ENCODE data around the gene LMX1B.

Gene LMX1B

DNA sequence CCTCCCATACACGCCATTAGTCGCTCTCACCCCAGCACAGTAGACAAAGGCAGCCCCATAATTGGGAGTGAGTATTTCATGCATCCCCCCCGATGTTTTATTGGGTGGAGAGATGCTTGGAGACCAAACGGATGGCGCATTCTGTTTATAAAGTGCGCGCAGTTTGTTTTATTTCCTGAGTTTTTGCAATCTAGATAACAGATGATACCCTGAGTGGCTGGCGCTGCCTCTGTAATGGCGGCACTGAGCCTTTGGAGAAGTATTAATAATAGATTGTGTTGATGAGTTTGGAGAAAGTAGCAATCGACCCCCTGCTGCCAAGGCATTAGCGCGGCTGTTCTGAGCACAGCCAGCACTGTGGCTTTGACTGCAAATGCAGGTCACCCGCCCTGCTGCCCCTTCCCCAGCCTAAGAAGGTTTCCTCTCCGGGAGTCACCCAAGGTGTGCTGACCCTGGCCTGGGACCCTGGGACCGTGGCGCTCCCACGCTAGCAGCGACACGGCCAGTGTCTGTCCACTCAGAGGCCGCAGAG lies 74.3 kb downstream of the LMX1B start:
- H3K27me3 ChIP-seq (ENCODE audit: insufficient read depth, low read depth): peaks cover 63% of the 10 kb centered on the region
- H2AFZ ChIP-seq (ENCODE audit: low read depth): no peak overlapping the region
- TF ChIP-seq, protein P1, sequence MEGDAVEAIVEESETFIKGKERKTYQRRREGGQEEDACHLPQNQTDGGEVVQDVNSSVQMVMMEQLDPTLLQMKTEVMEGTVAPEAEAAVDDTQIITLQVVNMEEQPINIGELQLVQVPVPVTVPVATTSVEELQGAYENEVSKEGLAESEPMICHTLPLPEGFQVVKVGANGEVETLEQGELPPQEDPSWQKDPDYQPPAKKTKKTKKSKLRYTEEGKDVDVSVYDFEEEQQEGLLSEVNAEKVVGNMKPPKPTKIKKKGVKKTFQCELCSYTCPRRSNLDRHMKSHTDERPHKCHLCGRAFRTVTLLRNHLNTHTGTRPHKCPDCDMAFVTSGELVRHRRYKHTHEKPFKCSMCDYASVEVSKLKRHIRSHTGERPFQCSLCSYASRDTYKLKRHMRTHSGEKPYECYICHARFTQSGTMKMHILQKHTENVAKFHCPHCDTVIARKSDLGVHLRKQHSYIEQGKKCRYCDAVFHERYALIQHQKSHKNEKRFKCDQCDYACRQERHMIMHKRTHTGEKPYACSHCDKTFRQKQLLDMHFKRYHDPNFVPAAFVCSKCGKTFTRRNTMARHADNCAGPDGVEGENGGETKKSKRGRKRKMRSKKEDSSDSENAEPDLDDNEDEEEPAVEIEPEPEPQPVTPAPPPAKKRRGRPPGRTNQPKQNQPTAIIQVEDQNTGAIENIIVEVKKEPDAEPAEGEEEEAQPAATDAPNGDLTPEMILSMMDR (conservative IDR thresholded peaks at IDR 0.05; ENCODE audit: low read depth, low read length): no peak
- no peak overlapping the region for H3K27ac ChIP-seq
- no peak overlapping the region for H3K9ac ChIP-seq
- H3K79me2 ChIP-seq (ENCODE audit: insufficient read depth, low read depth): no peaks in the 10 kb centered on the region
- H3K4me2 ChIP-seq: no peak overlapping the region
- H3K4me3 ChIP-seq (IDR thresholded peaks at IDR 0.05; ENCODE audit: insufficient read depth, low read depth, low read length): no peak overlapping the region
- no peaks in the 10 kb centered on the region for H3K36me3 ChIP-seq (ENCODE audit: insufficient read depth)
- H3K4me1 ChIP-seq (ENCODE audit: low read depth, poor library complexity, severe bottlenecking): no peaks in the 10 kb centered on the region
- no peaks in the 10 kb centered on the region for H4K20me1 ChIP-seq (ENCODE audit: insufficient read depth)

DNA sequence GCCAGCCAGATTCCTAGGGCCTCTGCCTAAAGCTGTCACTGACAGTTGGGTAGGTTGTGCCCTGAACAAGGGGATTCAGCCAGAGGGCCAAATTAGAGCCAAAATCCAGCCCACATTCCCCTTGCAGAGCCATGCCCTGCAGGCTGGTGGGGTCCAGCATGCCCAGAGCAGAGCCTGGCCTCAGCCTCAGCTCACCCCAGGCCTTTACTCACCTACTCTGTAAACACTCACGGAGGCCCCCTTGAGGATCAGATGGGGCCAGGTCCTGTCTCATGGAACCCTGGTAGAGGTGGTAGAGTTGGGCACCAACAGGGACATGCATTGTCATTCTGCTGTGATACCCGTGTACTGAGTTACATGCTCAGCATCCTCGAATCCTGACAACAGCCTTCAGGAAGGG lies 74.9 kb downstream of the LMX1B start:
- Histone ChIP-seq H3K4me2 (no peak overlapping the region), H3K4me1 (ENCODE audit: low read depth, poor library complexity, severe bottlenecking) (no peaks in the 10 kb centered on the region), H3K9ac (no peak overlapping the region), H3K79me2 (ENCODE audit: insufficient read depth, low read depth) (no peaks in the 10 kb centered on the region), H3K27me3 (ENCODE audit: insufficient read depth, low read depth) (peaks cover 60% of the 10 kb centered on the region), H3K36me3 (ENCODE audit: insufficient read depth) (no peaks in the 10 kb centered on the region), H4K20me1 (ENCODE audit: insufficient read depth) (no peaks in the 10 kb centered on the region), H3K4me3 (IDR thresholded peaks at IDR 0.05; ENCODE audit: insufficient read depth, low read depth, low read length) (no peak overlapping the region), H2AFZ (ENCODE audit: low read depth) (no peak overlapping the region), H3K27ac (no peak overlapping the region)
- TF ChIP-seq, protein P1 (conservative IDR thresholded peaks at IDR 0.05; ENCODE audit: low read depth, low read length): no peak

GRCh38 chr9:126689027-126689825 lies 75.5 kb downstream of the LMX1B start:
- Histone ChIP-seq H3K4me2 (no peak overlapping the region), H3K36me3 (ENCODE audit: insufficient read depth) (no peaks in the 10 kb centered on the region), H3K79me2 (ENCODE audit: insufficient read depth, low read depth) (no peaks in the 10 kb centered on the region), H3K9ac (no peak overlapping the region), H3K4me1 (ENCODE audit: low read depth, poor library complexity, severe bottlenecking) (no peaks in the 10 kb centered on the region), H3K4me3 (IDR thresholded peaks at IDR 0.05; ENCODE audit: insufficient read depth, low read depth, low read length) (no peak overlapping the region), H2AFZ (ENCODE audit: low read depth) (no peak overlapping the region), H4K20me1 (ENCODE audit: insufficient read depth) (no peaks in the 10 kb centered on the region), H3K27me3 (ENCODE audit: insufficient read depth, low read depth) (peaks cover 58% of the 10 kb centered on the region), H3K27ac (no peak overlapping the region)
- TF ChIP-seq, protein P1 (conservative IDR thresholded peaks at IDR 0.05; ENCODE audit: low read depth, low read length): no peak

DNA sequence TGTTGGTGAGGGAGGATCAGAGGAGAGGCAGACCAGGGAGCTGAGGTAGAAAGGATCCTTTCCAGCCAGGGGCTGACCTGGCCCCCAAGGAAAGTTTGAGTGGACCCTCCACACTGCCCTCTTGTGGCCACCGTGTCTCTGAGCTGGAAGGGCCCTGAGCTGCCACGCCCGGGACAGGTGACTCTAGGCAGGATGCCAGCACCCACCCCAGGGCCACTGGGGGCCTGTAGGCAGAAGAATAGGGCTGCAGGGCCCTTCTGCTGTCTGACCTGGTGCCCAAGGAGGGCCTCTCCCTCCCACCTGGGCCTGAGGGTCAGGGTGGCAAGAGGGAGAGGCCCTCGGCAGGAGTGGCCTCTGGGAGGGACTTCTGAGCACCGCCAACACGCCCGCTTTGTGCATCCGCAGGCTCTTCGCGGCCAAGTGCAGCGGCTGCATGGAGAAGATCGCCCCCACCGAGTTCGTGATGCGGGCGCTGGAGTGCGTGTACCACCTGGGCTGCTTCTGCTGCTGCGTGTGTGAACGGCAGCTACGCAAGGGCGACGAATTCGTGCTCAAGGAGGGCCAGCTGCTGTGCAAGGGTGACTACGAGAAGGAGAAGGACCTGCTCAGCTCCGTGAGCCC lies 76.8 kb downstream of the LMX1B start:
- Histone ChIP-seq H3K9ac (no peak overlapping the region), H2AFZ (ENCODE audit: low read depth) (no peak overlapping the region), H3K27me3 (ENCODE audit: insufficient read depth, low read depth) (peaks cover 57% of the 10 kb centered on the region), H3K79me2 (ENCODE audit: insufficient read depth, low read depth) (no peaks in the 10 kb centered on the region), H3K4me3 (IDR thresholded peaks at IDR 0.05; ENCODE audit: insufficient read depth, low read depth, low read length) (no peak overlapping the region), H3K4me2 (no peak overlapping the region), H4K20me1 (ENCODE audit: insufficient read depth) (no peaks in the 10 kb centered on the region), H3K36me3 (ENCODE audit: insufficient read depth) (no peaks in the 10 kb centered on the region), H3K27ac (no peak overlapping the region), H3K4me1 (ENCODE audit: low read depth, poor library complexity, severe bottlenecking) (no peaks in the 10 kb centered on the region)
- TF ChIP-seq, protein P1 (conservative IDR thresholded peaks at IDR 0.05; ENCODE audit: low read depth, low read length): peak; percentile 55; the same call in 1 of the 2 replicates
